Smooth muscle cell (in vitro differentiated cells): ENCODE measurements around the gene SOX15. TPM values are rescaled to one million over a fixed set of nuclear protein-coding genes. Genes with fewer than 3 reads are reported as not detected.

Experiments
- DNase-seq: peaks from one replicate; lab custom pipeline; 2025; ENCODE audit not compliant: unreplicated experiment; lab: John Stamatoyannopoulos, UW
- H2AFZ ChIP-seq: fragments of 200-600 bp; sonication (generic); 2 replicates; pipeline ENCODE4 v1.6.0; 2016; ENCODE audit warnings: antibody characterized with exemption, low read depth, mild to moderate bottlenecking
- H3F3A ChIP-seq: fragments of 200-600 bp; sonication (generic); 2 replicates; pipeline ENCODE4 v1.6.0; 2017; ENCODE audit warnings: antibody characterized with exemption, low read depth
- H3K27ac ChIP-seq: fragments of 200-600 bp; sonication (generic); 2 replicates; pipeline ENCODE4 v1.5.1; 2016; ENCODE audit warnings: low read depth, mild to moderate bottlenecking
- H3K27me3 ChIP-seq: fragments of 200-600 bp; sonication (generic); 2 replicates; pipeline ENCODE4 v1.6.1; 2016; ENCODE audit warnings: low read depth, mild to moderate bottlenecking
- H3K36me3 ChIP-seq: fragments of 200-600 bp; sonication (generic); 2 replicates; pipeline ENCODE4 v1.5.1; 2016; ENCODE audit warnings: low read depth
- H3K4me1 ChIP-seq: fragments of 200-600 bp; sonication (generic); 2 replicates; pipeline ENCODE4 v1.5.1; 2016; ENCODE audit warnings: low read depth
- H3K4me2 ChIP-seq: fragments of 200-600 bp; sonication (generic); 2 replicates; pipeline ENCODE4 v1.6.0; 2016; ENCODE audit warnings: mild to moderate bottlenecking
- H3K4me3 ChIP-seq: fragments of 200-600 bp; sonication (generic); 2 replicates; pipeline ENCODE4 v1.5.1; 2016; ENCODE audit warnings: mild to moderate bottlenecking
- H3K79me2 ChIP-seq: fragments of 200-600 bp; sonication (generic); 2 replicates; pipeline ENCODE4 v1.6.0; 2016; ENCODE audit warnings: low read depth, mild to moderate bottlenecking
- H3K9ac ChIP-seq: fragments of 200-600 bp; sonication (generic); 2 replicates; pipeline ENCODE4 v1.6.0; 2016; ENCODE audit warnings: low read depth
- H3K9me3 ChIP-seq: fragments of 200-600 bp; sonication (generic); replicated peaks from 2 replicates; pipeline ENCODE4 v1.5.1; 2016; ENCODE audit warnings: low read depth
- H4K20me1 ChIP-seq: fragments of 200-600 bp; sonication (generic); 2 replicates; pipeline ENCODE4 v1.6.0; 2016; ENCODE audit warnings: low read depth
- CTCF ChIP-seq: fragments of 200-600 bp; sonication (generic); IDR thresholded peaks from 2 replicates; pipeline ENCODE4 v1.5.1; 2017; ENCODE audit warnings: borderline replicate concordance, mild to moderate bottlenecking, antibody characterized with exemption; ENCODE audit not compliant: insufficient read depth, poor library complexity, severe bottlenecking
- WGBS: methylation state at CpG from one replicate; pipeline ENCODE4 v1.1.7; 2016; ENCODE audit warnings: low lambda C conversion rate; 5-methylcytosine and 5-hydroxymethylcytosine counted together
- polyA plus RNA-seq: library from polyadenylated mRNA; unstranded; fragments of >200 nt; fragmentation: Nextera tagmentation; extraction: Ambion mirVana; gene quantifications from 2 replicates; pipeline ENCODE4 v1.2.1, GENCODE V29; 2016
- total RNA-seq: library from RNA; depleted of rRNA; stranded (reverse); fragments of >200 nt; gene quantifications from 2 replicates; pipeline ENCODE4 v1.2.3, GENCODE V29; 2014

Gene SOX15
- total and polyA plus RNA-seq, 2 experiments from 2014 or later: 7.3 to 16.1 TPM

GRCh38 chr17:7572588-7573323 is 17.1 kb downstream of the SOX15 start:
- Histone ChIP-seq H3K4me2 (peak overlapping the region; percentile 90), H2AFZ (no peak overlapping the region), H3K9ac (peak overlapping the region; percentile 98), H3F3A (peaks cover 46% of the 10 kb centered on the region), H3K27ac (peak overlapping the region; percentile 94), H3K9me3 (no peaks in the 10 kb centered on the region), H3K4me3 (peak overlapping the region; percentile 93), H3K4me1 (peaks cover 16% of the 10 kb centered on the region), H3K36me3 (peaks cover 9% of the 10 kb centered on the region), H3K79me2 (peaks cover 63% of the 10 kb centered on the region), H3K27me3 (no peaks in the 10 kb centered on the region), H4K20me1 (peaks cover 51% of the 10 kb centered on the region)
- under 1% methylated on average over 56 of the region's 73 CpGs for WGBS
- peak; percentile 96 for DNase-seq
- TF ChIP-seq CTCF: peak; percentile 21

DNA sequence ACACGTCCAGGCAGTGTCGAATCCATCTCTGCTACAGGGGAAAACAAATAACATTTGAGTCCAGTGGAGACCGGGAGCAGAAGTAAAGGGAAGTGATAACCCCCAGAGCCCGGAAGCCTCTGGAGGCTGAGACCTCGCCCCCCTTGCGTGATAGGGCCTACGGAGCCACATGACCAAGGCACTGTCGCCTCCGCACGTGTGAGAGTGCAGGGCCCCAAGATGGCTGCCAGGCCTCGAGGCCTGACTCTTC is 17.6 kb downstream of the SOX15 start:
- WGBS: under 1% methylated on average over 11 of the region's 11 CpGs
- no peak for DNase-seq
- TF ChIP-seq CTCF: no peak

GRCh38 chr17:7570351-7570750 is 19.5 kb downstream of the SOX15 start:
- Histone ChIP-seq H3K27me3 (no peaks in the 10 kb centered on the region), H3F3A (peaks cover 25% of the 10 kb centered on the region), H3K4me2 (no peak overlapping the region), H2AFZ (no peak overlapping the region), H3K4me1 (peaks cover 12% of the 10 kb centered on the region), H4K20me1 (peaks cover 27% of the 10 kb centered on the region), H3K4me3 (no peak overlapping the region), H3K9ac (no peak overlapping the region), H3K79me2 (peaks cover 58% of the 10 kb centered on the region), H3K27ac (no peak overlapping the region), H3K36me3 (peaks cover 6% of the 10 kb centered on the region), H3K9me3 (no peaks in the 10 kb centered on the region)
- DNase-seq: no peak
- 98% methylated on average over 10 of the region's 10 CpGs for WGBS
- TF ChIP-seq CTCF: no peak

More for the DNA sequence above, 17.6 kb downstream of the SOX15 start:
- Histone ChIP-seq H4K20me1 (peaks cover 46% of the 10 kb centered on the region), H3K27ac (peak overlapping the region; percentile 69), H3K9me3 (no peaks in the 10 kb centered on the region), H3K79me2 (peaks cover 62% of the 10 kb centered on the region), H3K4me2 (peak overlapping the region; percentile 81), H3K4me1 (peaks cover 16% of the 10 kb centered on the region), H3K9ac (peak overlapping the region; percentile 30), H3K4me3 (peak overlapping the region; percentile 45), H3F3A (peaks cover 42% of the 10 kb centered on the region), H3K36me3 (peaks cover 4% of the 10 kb centered on the region), H3K27me3 (no peaks in the 10 kb centered on the region), H2AFZ (no peak overlapping the region)

DNA sequence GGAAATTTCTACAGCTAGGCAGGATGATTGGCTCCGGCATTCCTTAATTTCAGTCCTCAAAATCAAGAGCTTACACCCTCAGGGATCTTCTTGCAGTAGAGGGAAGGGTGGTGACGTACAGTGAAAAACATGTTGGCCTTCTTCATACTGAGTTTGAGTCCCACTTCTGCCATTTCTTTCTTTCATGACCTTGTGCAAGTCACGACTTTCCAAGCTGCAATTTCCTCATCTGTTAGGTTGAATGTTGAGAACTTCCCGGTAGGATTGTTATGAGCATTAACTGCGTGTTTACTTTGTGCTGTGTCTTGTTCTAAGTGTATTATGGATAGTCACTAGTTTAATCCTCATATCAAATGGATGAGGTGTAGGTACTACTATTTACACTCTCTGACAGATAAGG is 20.3 kb downstream of the SOX15 start:
- no peak overlapping the region for H3K27ac ChIP-seq
- 96% methylated on average over 5 of the region's 5 CpGs for WGBS
- no peak overlapping the region for H2AFZ ChIP-seq
- peaks cover 4% of the 10 kb centered on the region for H3K4me1 ChIP-seq
- no peaks in the 10 kb centered on the region for H3K27me3 ChIP-seq
- H3F3A ChIP-seq: peaks cover 17% of the 10 kb centered on the region
- H3K79me2 ChIP-seq: peaks cover 58% of the 10 kb centered on the region
- H3K9me3 ChIP-seq: no peaks in the 10 kb centered on the region
- TF ChIP-seq CTCF: no peak
- peaks cover 9% of the 10 kb centered on the region for H3K36me3 ChIP-seq
- no peak overlapping the region for H3K4me2 ChIP-seq
- no peak for DNase-seq
- H4K20me1 ChIP-seq: peaks cover 19% of the 10 kb centered on the region
- H3K4me3 ChIP-seq: no peak overlapping the region
- no peak overlapping the region for H3K9ac ChIP-seq
